GM10847 (cell line): ENCODE measurements around the gene ZNF608.

Source experiments
- POLR2A ChIP-seq: IDR thresholded peaks from 2 replicates; pipeline ENCODE4 v1.6.1; 2011; ENCODE audit not compliant: insufficient read length; ENCODE audit errors: extremely low read depth

Gene ZNF608

GRCh38 chr5:124720593-124720992 lies 25.8 kb downstream of the ZNF608 start:
- no peak for TF ChIP-seq POLR2A

GRCh38 chr5:124719113-124719967 lies 27.1 kb downstream of the ZNF608 start:
- no peak for TF ChIP-seq POLR2A

- no peak for TF ChIP-seq POLR2A
Measured at GRCh38 chr5:124718380-124718789, 28.1 kb downstream of the ZNF608 start.

- no peak for TF ChIP-seq POLR2A
Measured at GRCh38 chr5:124716169-124716568, 30.3 kb downstream of the ZNF608 start.

GRCh38 chr5:124714910-124715309 lies 31.5 kb downstream of the ZNF608 start:
- no peak for TF ChIP-seq POLR2A

GRCh38 chr5:124713595-124713994 lies 32.8 kb downstream of the ZNF608 start:
- no peak for TF ChIP-seq POLR2A

GRCh38 chr5:124712731-124713305 lies 33.6 kb downstream of the ZNF608 start:
- no peak for TF ChIP-seq POLR2A

- no peak for TF ChIP-seq POLR2A
Measured at GRCh38 chr5:124708086-124708485, 38.4 kb downstream of the ZNF608 start.

GRCh38 chr5:124707520-124707919 lies 38.9 kb downstream of the ZNF608 start:
- no peak for TF ChIP-seq POLR2A

GRCh38 chr5:124706729-124707361 lies 39.6 kb downstream of the ZNF608 start:
- TF ChIP-seq POLR2A, result no peak

GRCh38 chr5:124706051-124706450 lies 40.4 kb downstream of the ZNF608 start:
- TF ChIP-seq POLR2A, result no peak

GRCh38 chr5:124705577-124705976 lies 40.9 kb downstream of the ZNF608 start:
- TF ChIP-seq POLR2A, result no peak

GRCh38 chr5:124704594-124705284 lies 41.7 kb downstream of the ZNF608 start:
- no peak for TF ChIP-seq POLR2A

GRCh38 chr5:124703995-124704394 lies 42.4 kb downstream of the ZNF608 start:
- TF ChIP-seq POLR2A, result no peak

GRCh38 chr5:124702525-124702924 lies 43.9 kb downstream of the ZNF608 start:
- no peak for TF ChIP-seq POLR2A
